Cardiac muscle cell (in vitro differentiated cells and primary cell): ENCODE measurements around the gene NOX3. TPM values are rescaled to one million over a fixed set of nuclear protein-coding genes. Genes with fewer than 3 reads are reported as not detected.
"Not testable (repeated sequence)": the region's sequence is repeated elsewhere in the genome, so short reads cannot be mapped to it uniquely, and the experiment has no call there.

Experiments
- DNase-seq, 2 donors: peaks; one replicate each; pipeline versions ENCODE4 v3.0.0 to v3.0.0-alpha.2; 2010 to 2017; ENCODE audit warnings: low read depth in 1 of 2, low spot score in 1 of 2
- H3K27ac ChIP-seq: fragments of 200-600 bp; sonication (generic); 2 replicates; pipeline ENCODE4 v1.5.1; 2016
- H3K27me3 ChIP-seq: fragments of 200-600 bp; sonication (generic); 2 replicates; pipeline ENCODE4 v1.6.0; 2016; ENCODE audit warnings: control low read depth
- H3K36me3 ChIP-seq: fragments of 200-600 bp; sonication (generic); 2 replicates; pipeline ENCODE4 v1.5.1; 2016; ENCODE audit warnings: control low read depth
- H3K4me1 ChIP-seq: fragments of 200-600 bp; sonication (generic); 2 replicates; pipeline ENCODE4 v1.8.1; 2017; ENCODE audit warnings: low read depth, mild to moderate bottlenecking, mixed run types
- H3K4me3 ChIP-seq: fragments of 200-600 bp; sonication (generic); 2 replicates; pipeline ENCODE4 v1.5.1; 2016; ENCODE audit warnings: mild to moderate bottlenecking
- H3K9me3 ChIP-seq: fragments of 200-600 bp; sonication (generic); 2 replicates; pipeline ENCODE4 v1.5.1; 2017; ENCODE audit warnings: low read depth, mild to moderate bottlenecking, control low read depth
- CTCF ChIP-seq: IDR thresholded peaks from 2 replicates; pipeline ENCODE4 v1.5.1; 2012; ENCODE audit warnings: low read depth, mild to moderate bottlenecking, low read length
- polyA plus RNA-seq: library from polyadenylated mRNA; unstranded; fragments of >200 nt; fragmentation: Nextera tagmentation; extraction: Ambion mirVana; gene quantifications from 2 replicates; pipeline ENCODE4 v1.2.1, GENCODE V29; 2016
- total RNA-seq: library from RNA; depleted of rRNA; stranded (reverse); fragments of >200 nt; gene quantifications from 2 replicates; pipeline ENCODE4 v1.2.3, GENCODE V29; 2016

The NOX3 gene
- total and polyA plus RNA-seq, 2 experiments from 2014 or later = not detected

- H3K4me3 ChIP-seq = no peak overlapping the region
- H3K9me3 ChIP-seq = no peaks in the 10 kb centered on the region
- TF ChIP-seq CTCF = no peak
- H3K27ac ChIP-seq = no peak overlapping the region
- no peak for DNase-seq
- no peaks in the 10 kb centered on the region for H3K4me1 ChIP-seq
- no peaks in the 10 kb centered on the region for H3K27me3 ChIP-seq
- H3K36me3 ChIP-seq = no peaks in the 10 kb centered on the region
Observed at GRCh38 chr6:155492061-155492735, 36.6 kb upstream of the NOX3 start.

GRCh38 chr6:155491421-155491820, 35.8 kb upstream of the NOX3 start:
- no peak for DNase-seq
- H3K27me3 ChIP-seq = no peaks in the 10 kb centered on the region
- no peaks in the 10 kb centered on the region for H3K36me3 ChIP-seq
- no peak for TF ChIP-seq CTCF
- no peaks in the 10 kb centered on the region for H3K4me1 ChIP-seq
- no peaks in the 10 kb centered on the region for H3K9me3 ChIP-seq
- no peak overlapping the region for H3K4me3 ChIP-seq
- no peak overlapping the region for H3K27ac ChIP-seq

DNA sequence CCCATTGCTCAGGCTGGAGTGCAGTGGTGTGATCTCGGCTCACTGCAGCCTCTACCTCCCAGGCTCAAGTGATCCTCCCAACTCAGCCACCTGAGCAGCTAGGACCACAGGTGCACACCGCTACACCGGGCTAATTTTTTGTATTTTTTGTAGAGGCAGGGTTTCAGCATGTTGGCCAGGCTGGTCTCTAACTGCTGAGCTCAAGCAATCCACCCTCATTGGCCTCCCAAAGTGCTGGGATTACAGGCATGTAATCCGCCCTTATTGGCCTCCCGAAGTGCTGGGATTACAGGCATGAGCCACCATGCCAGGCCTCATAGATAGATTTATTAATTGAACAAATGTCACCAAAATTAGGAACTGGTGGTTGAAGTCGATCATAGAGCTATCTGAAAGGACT, 32.6 kb upstream of the NOX3 start:
- H3K36me3 ChIP-seq, H3K4me1 ChIP-seq, H3K4me3 ChIP-seq, H3K9me3 ChIP-seq, H3K27ac ChIP-seq, H3K27me3 ChIP-seq, DNase-seq: not testable (repeated sequence)

- no peaks in the 10 kb centered on the region for H3K4me1 ChIP-seq
- no peak for DNase-seq
- no peak for TF ChIP-seq CTCF
Observed at GRCh38 chr6:155487371-155488130, 31.9 kb upstream of the NOX3 start.

GRCh38 chr6:155486721-155487294, 31.2 kb upstream of the NOX3 start:
- H3K27me3 ChIP-seq = no peaks in the 10 kb centered on the region
- no peak overlapping the region for H3K27ac ChIP-seq
- no peak for DNase-seq
- no peaks in the 10 kb centered on the region for H3K9me3 ChIP-seq
- H3K4me1 ChIP-seq = no peaks in the 10 kb centered on the region
- H3K4me3 ChIP-seq = no peak overlapping the region
- no peak for TF ChIP-seq CTCF
- H3K36me3 ChIP-seq = no peaks in the 10 kb centered on the region

More at GRCh38 chr6:155487371-155488130, 31.9 kb upstream of the NOX3 start:
- Histone ChIP-seq H3K27ac (no peak overlapping the region), H3K4me3 (no peak overlapping the region), H3K9me3 (no peaks in the 10 kb centered on the region), H3K27me3 (no peaks in the 10 kb centered on the region), H3K36me3 (no peaks in the 10 kb centered on the region)

DNA sequence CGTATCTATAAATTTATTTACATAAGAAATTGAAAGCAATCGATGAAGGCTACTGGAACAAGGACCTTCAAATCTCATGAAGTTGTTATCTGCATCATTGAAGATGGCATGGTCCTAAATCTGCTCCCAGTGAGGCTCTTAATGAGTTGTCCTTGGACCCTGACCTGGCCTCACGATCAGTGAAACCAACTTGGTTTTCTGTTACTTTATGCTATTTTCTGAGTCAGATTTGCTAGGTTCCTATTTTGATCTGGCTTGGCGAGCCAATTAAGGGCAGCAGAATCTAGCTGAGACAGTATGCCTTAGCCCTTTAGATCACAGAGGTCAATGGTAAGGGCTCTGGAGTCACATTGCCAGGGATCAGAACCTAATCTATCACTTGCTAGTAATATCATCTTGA, 30.1 kb upstream of the NOX3 start:
- Histone ChIP-seq H3K36me3 (no peaks in the 10 kb centered on the region), H3K9me3 (no peaks in the 10 kb centered on the region), H3K4me1 (no peaks in the 10 kb centered on the region), H3K27ac (no peak overlapping the region), H3K27me3 (no peaks in the 10 kb centered on the region), H3K4me3 (no peak overlapping the region)
- DNase-seq = no peak
- no peak for TF ChIP-seq CTCF
